Left kidney (tissue), 8 donors: ENCODE results near the gene GADL1. TPM values are rescaled to one million over a fixed set of nuclear protein-coding genes. Genes with fewer than 3 reads are reported as not detected.

Source experiments
- DNase-seq: peaks from one replicate; pipeline ENCODE4 v3.0.0-alpha.2; 2013
- long read RNA-seq, 8 donors: transcript quantifications; one replicate each; lab custom pipeline, GENCODE V29; 2026
- polyA plus RNA-seq: library from polyadenylated mRNA; unstranded; fragments of 120-200 nt; gene quantifications from one replicate; pipeline ENCODE4 v1.2.1, GENCODE V29; 2013; ENCODE audit not compliant: insufficient read length

The GADL1 gene
- polyA plus RNA-seq = 5.1 TPM
- long read RNA-seq, donor 1, partial matches to known transcripts = 0 of 1 reads
- long read RNA-seq, donor 1, other reads (novel, unspliced or antisense) = 0 of 1 reads
- long read RNA-seq, donor 2, partial matches to known transcripts = 0 of 1 reads
- long read RNA-seq, donor 2, other reads (novel, unspliced or antisense) = 0 of 1 reads
- long read RNA-seq, donor 3 = 0 reads
- long read RNA-seq, donor 4 = 0 reads
- long read RNA-seq, donor 5, partial matches to known transcripts = 0 of 1 reads
- long read RNA-seq, donor 5, other reads (novel, unspliced or antisense) = 0 of 1 reads
- long read RNA-seq, donor 6 = 0 reads
- long read RNA-seq, donor 7 = 0 reads
- long read RNA-seq, donor 8 = 0 reads

DNA sequence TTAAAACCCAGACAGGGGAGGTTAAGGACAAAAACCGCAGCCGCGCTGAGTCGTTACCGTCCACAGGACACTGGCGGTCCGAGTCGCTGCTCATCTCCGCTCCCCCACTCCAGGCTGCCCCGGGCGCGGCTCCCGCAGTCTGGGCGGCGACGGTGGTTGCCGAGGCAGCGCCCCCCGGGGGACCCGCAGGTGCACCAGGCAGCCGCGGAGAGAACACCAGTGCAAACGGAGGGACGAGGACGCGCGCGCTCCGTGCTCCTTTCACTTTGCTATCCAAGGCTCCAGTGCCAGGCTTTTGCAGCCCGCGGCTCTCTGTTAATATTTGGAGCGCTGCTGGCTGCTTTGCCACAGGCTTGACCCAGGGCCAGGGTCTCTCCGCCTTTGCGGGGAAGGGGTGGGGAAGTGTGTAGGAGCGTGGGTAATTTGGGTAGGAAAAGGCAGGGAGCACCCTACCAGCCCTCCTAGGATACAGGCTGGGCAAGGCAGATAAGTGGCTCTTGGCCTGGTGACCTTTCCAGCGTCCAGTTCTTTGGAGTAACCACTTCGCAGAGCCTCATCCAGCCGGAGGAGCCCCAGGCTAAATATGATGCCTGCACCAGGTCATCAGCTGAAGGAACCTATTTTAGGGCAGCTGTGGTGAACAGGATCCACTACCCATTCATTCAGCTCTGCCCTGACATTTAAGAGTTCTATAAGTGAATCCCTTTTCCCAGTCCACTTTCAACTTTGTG is at the start of gene GADL1:
Gene GADL1, minus strand, starts transcription at position 141 of the 731 bp plus-strand sequence. Its CDS starts 47 bp downstream, at position 94.
- DNase-seq = peak; percentile 40

DNA sequence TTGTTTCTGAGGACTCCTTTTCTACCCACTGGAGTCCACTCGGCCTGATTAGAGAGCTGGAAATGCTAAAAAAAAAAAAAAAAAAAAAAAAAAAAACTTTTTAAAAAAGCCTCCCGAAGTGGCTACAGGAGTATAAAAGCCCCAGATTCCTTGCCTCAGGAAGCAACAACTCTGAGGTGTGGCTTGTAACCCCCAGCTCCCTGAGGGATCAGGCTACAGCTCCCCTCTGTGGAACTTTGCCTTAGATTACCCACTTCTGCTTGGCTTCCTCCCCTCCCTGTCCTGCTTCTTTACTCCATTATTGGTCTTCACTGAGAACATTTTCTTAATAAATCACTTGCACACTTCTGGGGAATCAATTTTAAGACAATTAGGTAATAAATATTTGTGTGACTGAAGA is 49.7 kb upstream of the GADL1 start:
- DNase-seq = no peak

GRCh38 chr3:30943206-30943605 is 48.7 kb upstream of the GADL1 start:
- DNase-seq = no peak

DNA sequence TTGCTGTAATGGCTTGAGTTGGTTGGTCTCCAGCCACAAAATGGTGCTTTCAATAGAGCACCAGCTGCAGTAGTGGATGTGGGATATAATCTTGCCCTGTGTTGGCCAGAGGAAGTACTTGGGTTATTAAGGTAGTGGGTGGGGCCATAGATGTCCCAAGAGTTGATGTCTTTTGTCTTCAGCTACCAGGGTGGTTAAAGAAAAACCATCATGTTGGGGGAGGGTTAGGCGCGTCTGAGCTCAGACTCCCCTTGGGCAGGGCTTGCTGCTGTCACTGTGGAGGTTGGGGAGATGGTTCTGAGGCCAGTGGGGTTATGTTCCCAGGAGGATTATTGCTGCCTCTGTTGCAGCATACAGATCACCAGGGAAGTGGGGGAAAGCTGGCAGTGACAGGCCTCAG is 46.9 kb upstream of the GADL1 start:
- DNase-seq = no peak

GRCh38 chr3:30940740-30941139 is 46.3 kb upstream of the GADL1 start:
- no peak for DNase-seq

GRCh38 chr3:30934208-30934550 is 39.7 kb upstream of the GADL1 start:
- DNase-seq = peak; percentile 35

GRCh38 chr3:30933478-30934207 is 39.2 kb upstream of the GADL1 start:
- no peak for DNase-seq

DNA sequence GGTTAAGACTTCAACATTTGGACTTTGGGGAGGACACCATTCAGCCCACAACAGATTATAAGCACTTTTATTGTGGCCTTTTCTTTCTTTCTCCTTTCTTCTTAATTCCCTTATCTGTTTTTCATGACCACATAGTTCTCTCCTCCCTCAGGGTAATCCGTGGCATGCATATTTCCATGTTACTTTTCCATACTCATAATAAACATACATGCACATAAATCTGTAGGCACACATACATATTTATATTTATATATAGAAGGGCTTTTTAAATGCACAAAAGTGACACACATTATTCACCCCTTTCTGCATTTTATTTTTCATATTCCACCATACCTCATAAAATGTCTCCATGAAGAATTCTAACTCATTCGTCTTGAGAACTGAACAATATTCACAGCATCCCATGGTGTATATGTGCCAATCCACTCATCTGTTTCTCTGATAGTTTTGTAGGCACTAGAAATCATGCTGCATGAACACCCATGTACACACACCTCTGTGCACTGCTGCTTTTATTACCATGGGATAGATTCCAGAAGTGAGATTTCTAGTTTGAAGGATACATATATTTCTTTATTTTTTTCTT is 38.1 kb upstream of the GADL1 start:
- no peak for DNase-seq

GRCh38 chr3:30924763-30925162 is 30.3 kb upstream of the GADL1 start:
- DNase-seq = no peak

DNA sequence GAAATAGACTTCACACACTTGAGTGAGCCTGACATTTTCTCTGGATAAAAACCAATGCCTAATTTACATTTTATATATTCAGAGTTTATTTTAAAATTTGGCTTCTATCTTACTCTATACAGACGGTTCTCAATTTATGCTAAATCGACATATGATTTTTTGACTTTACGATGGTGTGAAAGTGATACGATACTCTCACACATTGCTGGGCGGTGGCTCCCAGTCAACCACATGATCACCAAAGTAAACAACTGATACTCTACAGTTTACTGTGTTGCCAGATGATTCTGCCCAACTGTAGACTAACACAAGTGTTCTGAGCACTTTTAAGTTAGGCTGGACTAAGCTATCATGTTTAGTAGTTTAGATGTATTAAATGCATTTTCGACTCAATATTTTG is 25.1 kb upstream of the GADL1 start:
- DNase-seq = no peak

GRCh38 chr3:30918761-30919160 is 24.3 kb upstream of the GADL1 start:
- no peak for DNase-seq

DNA sequence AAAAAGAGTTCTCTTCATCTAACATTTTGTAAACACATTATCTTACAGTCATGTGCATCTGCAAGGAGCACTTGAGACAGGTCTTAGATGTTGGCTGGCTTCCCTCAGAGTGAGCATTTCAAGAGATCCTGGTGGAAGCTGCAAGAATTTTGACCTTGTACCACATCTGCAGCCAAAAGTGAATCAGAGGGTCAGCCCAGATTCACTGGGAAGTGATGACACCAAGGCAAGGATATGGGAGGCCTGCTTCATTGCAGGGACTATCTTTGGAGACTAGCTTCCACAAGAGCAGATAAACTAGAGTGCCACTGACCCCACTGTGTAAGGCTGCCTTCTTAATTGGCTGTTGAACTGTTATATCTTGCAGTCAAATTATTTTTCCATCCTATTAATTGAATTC is 21.3 kb upstream of the GADL1 start:
- DNase-seq = no peak

- no peak for DNase-seq
Measured at GRCh38 chr3:30914696-30915095, 20.2 kb upstream of the GADL1 start.

DNA sequence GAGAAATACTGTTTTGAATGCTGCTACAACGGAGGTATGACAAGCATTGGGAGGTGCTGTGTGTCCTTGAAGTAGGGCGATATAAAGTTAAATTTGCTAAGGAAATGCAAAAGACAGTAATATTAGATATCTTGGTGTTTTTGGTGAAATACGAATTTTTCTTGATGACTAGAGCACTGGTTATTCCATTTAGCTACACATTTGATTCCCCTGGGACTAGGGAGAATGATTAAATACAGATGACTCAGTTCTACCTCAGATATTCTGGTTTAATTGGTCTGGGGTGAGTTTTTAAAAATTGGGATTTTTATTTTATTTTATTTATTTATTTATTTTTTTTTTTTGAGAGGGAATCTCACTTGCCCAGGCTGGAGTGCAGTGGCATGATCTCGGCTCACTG is 18.7 kb upstream of the GADL1 start:
- no peak for DNase-seq

- no peak for DNase-seq
Measured at GRCh38 chr3:30912301-30912700, 17.8 kb upstream of the GADL1 start.

DNA sequence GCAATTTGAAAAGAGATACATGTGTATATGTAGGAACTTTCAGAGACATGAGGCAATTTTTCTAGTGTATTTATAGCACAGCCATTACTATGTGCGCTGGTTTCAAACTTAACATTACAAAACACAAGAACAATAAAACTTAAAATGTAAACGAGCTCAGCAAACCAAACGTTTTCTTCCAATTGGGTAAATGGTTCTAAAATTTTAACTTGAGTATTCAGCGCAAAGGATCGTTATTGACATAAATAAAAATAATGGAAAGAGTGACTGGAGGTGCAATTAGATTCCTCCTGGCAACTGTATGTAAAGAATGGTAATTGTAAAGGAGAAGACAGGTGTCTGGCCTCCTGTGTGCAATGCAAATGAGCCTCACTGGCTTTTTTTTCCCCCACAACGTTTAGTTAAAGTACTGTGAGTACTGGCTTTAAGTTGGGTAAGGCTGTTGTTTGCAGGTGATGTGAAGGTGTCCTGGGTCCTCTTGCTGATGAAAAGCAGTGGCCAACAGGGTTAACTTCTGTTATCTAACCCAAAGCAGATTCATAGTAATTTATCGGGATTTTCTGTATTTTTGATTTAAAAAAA is 14.1 kb upstream of the GADL1 start:
- no peak for DNase-seq

DNA sequence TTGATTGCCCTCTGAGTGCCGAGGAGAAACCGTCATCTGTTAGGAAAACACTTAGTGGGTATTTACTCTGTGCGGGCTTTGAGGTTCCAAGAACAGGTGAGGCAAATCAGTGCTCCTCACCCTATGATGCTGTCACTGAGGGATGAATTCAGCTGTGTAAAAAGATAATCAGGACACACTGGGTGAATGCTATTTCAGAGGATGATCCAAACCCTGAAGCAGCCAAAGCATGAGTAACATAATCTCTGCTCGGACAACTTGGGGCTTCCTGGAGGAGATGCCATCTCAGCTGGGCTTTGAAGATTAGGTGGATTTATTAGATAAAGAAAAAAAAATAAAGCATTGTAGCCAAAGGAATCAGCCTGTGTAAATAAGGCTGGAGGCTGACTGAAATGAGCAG is 10.5 kb upstream of the GADL1 start:
- no peak for DNase-seq

DNA sequence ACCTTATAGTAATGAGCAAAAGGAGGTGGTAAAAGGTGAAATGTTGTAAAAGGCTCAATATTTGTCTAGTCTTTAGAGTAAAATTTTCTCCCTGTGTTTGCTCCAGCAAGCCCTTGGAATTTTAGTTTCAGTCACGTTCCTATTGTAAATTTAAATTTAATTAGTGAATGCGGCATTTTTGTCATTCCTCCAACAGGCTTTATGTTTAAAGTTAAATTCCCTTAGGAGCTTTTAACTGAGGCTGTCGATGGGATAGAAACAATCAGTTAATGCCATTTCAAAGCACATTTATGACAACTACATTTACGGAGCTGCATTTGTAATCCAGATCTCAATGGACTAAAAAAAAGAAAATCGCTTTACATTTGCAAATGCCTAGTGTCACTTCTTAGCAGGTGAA is 868 bp upstream of the GADL1 start:
- DNase-seq = peak; percentile 45

DNA sequence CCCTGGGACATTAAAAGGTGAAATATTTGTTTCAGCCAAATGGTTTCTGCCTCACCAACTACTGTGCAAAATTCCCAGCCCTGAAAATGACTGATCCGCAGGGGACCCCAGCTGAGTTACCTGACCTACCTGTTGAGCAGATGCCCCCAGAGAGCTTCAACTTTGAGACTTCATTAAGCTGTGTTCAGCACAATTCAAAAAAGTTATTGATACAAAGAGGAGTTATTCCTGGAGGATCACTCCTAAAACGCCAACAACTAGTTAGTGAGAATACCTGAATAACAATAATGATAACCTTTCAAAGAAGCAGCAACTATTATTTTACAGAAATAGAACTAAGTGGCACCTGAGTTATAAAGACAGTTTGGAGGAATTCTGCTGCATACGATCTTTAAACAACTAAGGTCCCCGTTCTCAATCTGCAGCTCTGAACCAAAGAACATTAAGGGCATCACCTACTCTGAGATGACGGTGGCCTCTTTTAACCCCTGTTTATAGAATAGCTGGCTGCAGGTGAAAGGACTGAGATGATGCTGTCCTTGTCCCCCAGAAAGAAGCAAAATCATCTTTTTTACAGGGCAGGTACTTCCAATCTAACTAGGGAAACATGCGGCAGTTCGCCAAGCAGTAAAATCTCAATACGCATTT is 659 bp downstream of the GADL1 start:
- DNase-seq = no peak

DNA sequence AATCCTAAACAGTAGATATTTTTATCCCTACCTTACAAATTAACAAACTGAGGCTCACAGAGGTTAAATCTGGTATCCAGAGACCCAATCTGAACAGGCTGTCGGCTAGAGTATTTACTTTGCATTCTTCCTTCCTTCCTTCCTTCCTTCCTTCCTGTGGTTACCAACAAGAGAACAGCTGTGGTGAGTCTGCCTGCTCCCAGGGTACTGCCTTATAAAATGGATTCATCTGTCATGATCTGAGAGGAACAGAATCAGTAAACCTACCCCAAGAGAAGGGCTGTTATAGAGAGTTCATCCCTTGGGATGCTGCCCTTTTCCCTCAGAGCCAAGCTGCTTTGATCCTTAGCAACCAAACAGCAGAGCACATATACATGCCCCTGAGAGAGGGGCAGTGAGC is 3.6 kb downstream of the GADL1 start:
- DNase-seq = no peak

- DNase-seq = no peak
Measured at GRCh38 chr3:30886888-30887287, 7.6 kb downstream of the GADL1 start.

- DNase-seq = no peak
Measured at GRCh38 chr3:30878862-30879261, 15.6 kb downstream of the GADL1 start.
